ENCODE measurements around the gene EPOP. TPM values are rescaled to one million over a fixed set of nuclear protein-coding genes. Genes with fewer than 3 reads are reported as not detected.

EPOP gene
- total and polyA plus RNA-seq, 2 of the 13 experiments (the other 11 are each of a cell fraction or from before 2014, with no cell fraction given): 14.7 to 37.8 TPM

DNA sequence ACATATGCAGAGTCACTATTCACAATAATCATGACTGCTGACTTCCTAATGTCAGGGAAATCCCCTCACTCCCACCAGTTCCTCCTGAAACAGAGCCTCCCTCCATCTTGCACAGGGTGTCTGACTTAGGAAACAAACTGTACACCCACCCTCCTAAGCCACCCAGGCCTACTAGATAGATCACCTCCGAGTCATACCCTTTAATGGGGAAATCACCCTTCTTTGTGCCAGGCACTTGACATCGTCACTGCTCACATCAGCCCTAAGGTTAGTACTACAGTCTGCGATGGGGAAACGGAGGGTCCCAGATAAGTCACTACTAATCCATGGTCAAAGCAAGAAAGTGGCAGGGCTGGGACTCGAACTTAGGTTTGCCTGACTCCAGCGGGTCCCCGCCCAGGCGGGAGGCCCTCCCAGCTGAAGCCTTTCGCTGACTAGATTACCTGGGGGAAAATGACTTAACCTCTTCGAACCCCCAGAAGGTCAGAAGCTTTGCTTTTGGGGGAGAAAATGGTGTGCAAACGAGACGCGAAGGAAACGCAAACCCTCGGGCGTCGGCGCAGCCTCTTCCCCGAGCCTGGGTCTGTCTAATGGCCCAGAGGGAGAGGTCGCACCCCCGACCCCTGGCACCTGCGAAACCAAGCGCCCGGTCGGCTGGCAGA, 26.9 kb upstream of the EPOP start (continued):
- TF ChIP-seq, protein P1, sequence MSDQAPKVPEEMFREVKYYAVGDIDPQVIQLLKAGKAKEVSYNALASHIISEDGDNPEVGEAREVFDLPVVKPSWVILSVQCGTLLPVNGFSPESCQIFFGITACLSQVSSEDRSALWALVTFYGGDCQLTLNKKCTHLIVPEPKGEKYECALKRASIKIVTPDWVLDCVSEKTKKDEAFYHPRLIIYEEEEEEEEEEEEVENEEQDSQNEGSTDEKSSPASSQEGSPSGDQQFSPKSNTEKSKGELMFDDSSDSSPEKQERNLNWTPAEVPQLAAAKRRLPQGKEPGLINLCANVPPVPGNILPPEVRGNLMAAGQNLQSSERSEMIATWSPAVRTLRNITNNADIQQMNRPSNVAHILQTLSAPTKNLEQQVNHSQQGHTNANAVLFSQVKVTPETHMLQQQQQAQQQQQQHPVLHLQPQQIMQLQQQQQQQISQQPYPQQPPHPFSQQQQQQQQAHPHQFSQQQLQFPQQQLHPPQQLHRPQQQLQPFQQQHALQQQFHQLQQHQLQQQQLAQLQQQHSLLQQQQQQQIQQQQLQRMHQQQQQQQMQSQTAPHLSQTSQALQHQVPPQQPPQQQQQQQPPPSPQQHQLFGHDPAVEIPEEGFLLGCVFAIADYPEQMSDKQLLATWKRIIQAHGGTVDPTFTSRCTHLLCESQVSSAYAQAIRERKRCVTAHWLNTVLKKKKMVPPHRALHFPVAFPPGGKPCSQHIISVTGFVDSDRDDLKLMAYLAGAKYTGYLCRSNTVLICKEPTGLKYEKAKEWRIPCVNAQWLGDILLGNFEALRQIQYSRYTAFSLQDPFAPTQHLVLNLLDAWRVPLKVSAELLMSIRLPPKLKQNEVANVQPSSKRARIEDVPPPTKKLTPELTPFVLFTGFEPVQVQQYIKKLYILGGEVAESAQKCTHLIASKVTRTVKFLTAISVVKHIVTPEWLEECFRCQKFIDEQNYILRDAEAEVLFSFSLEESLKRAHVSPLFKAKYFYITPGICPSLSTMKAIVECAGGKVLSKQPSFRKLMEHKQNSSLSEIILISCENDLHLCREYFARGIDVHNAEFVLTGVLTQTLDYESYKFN (CRISPR knock-in tag; conservative IDR thresholded peaks at IDR 0.05): no peak; the same call in 1 of the 2 replicates
- TF ChIP-seq SP1 (IDR thresholded peaks at IDR 0.05): no peak
- peak; percentile 8; the same call in 1 of the 2 replicates for TF ChIP-seq SP1 (CRISPR knock-in tag; IDR thresholded peaks at IDR 0.05)
- TF ChIP-seq BCL6 (CRISPR knock-in tag; IDR thresholded peaks at IDR 0.05): peak; percentile 18; the same call in 1 of the 2 replicates
- TF ChIP-seq ETV6 (CRISPR knock-in tag; conservative IDR thresholded peaks at IDR 0.05): no peak
- no peak for TF ChIP-seq ZNF510 (CRISPR knock-in tag; IDR thresholded peaks at IDR 0.05; ENCODE audit: low read depth)
- no peak for TF ChIP-seq CAMTA2 (CRISPR knock-in tag; IDR thresholded peaks at IDR 0.05; ENCODE audit: borderline replicate concordance)
- no peak for TF ChIP-seq HCFC1 (IDR thresholded peaks at IDR 0.05; ENCODE audit: low read depth, low read length)
- TF ChIP-seq, protein P2, sequence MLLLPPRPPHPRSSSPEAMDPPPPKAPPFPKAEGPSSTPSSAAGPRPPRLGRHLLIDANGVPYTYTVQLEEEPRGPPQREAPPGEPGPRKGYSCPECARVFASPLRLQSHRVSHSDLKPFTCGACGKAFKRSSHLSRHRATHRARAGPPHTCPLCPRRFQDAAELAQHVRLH (CRISPR knock-in tag; IDR thresholded peaks at IDR 0.05; ENCODE audit: borderline replicate concordance, low read depth): no peak; the same call in none of the 2 replicates
- no peak for TF ChIP-seq ZNF776 (CRISPR knock-in tag; IDR thresholded peaks at IDR 0.05)
- TF ChIP-seq, protein P3, sequence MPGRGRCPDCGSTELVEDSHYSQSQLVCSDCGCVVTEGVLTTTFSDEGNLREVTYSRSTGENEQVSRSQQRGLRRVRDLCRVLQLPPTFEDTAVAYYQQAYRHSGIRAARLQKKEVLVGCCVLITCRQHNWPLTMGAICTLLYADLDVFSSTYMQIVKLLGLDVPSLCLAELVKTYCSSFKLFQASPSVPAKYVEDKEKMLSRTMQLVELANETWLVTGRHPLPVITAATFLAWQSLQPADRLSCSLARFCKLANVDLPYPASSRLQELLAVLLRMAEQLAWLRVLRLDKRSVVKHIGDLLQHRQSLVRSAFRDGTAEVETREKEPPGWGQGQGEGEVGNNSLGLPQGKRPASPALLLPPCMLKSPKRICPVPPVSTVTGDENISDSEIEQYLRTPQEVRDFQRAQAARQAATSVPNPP (CRISPR knock-in tag; IDR thresholded peaks at IDR 0.05): no peak
- 0 out of 2 replicates have a peak, but pooled peaks have one; percentile 18 for TF ChIP-seq THYN1 (CRISPR knock-in tag; IDR thresholded peaks at IDR 0.05; ENCODE audit: borderline replicate concordance, low read depth)
- no peak for TF ChIP-seq MBD4 (IDR thresholded peaks at IDR 0.05; ENCODE audit: borderline replicate concordance, low read length)
- TF ChIP-seq ZNF773 (CRISPR knock-in tag; IDR thresholded peaks at IDR 0.05; ENCODE audit: borderline replicate concordance): no peak
- no peak for TF ChIP-seq CREBL2 (CRISPR knock-in tag; IDR thresholded peaks at IDR 0.05; ENCODE audit: borderline replicate concordance)
- no peak for TF ChIP-seq JDP2 (CRISPR knock-in tag; IDR thresholded peaks at IDR 0.05; ENCODE audit: borderline replicate concordance)
